Skin of body (tissue), 2 donors: ENCODE measurements around the gene ANGPTL3. TPM values are rescaled to one million over a fixed set of nuclear protein-coding genes. Genes with fewer than 3 reads are reported as not detected.

Experiments
- DNase-seq: peaks from one replicate; lab custom pipeline; 2025; lab: John Stamatoyannopoulos, UW
- total RNA-seq: library from RNA; depleted of rRNA; stranded (reverse); fragments of >200 nt; gene quantifications from one replicate; pipeline ENCODE4 v1.2.3, GENCODE V29; 2014

Gene ANGPTL3
- total RNA-seq, 1 donor from 2014 or later = not detected

DNA sequence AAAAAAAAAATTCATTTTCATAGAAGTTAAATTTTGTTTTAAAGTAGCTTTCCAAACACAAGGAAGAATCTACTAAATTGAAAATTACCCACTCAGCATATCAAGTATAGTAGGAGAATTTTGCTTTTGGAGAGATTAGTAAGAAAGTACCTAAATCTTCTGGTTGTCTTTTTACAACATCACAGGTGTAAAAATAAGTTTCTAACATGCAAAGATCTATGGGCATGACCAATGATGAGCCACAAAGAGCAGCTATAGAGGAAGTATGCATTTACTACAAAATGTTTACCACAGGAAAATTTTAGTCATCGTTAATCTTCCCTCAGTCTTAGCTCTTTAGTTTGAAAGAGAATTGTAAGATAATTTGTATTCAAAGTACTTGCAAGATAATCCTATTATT is 28.1 kb downstream of the ANGPTL3 start:
- DNase-seq = no peak

DNA sequence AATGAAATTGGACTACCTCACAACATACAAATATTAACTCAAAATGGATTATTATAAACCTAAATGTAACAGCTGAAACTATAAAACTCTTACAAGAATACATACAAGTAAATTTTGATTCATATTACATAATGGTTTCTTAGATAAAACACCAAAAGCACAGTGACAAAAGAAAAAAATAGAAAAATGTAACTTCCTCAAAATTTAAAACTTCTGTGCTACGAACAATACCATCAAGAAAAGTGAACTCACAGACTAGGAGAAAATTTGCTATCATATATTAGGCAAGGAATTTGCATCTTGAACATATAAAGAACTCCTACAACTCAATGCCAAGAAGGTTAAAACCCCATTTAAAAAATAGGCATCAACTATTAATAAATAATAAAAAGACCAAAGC is 31.2 kb downstream of the ANGPTL3 start:
- DNase-seq = no peak

DNA sequence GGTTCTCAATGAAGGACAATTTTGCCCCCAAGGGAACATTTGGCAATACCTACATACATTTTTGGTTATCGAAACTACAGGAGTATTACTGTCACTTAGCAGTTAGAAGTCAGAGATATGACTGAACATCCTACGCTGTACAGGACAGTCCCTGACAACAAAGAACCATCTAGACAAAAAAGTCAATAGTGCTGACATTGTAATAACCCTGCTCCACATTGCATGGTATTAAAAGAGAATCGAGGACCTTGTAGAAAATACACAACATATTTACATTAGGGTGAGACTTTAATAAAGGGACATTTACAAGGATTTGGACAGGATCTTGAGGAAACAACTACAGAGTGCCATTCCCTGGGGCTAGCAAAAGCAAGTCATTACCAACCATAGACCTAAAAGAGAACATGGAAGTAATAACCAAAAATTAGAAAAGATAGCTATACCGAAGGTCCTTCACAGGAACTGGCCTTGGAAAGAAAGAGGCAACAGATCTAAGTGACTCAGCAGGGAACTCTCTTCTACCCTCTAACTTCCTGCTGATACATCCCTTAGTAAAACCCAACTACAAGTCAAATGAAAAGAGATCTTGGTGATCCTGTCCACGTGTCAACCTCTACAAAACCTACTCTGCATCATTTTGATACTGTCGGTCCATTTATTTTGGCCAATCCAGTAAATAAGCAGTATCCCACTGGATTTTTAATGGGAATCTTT is 40.2 kb downstream of the ANGPTL3 start:
- DNase-seq = no peak

DNA sequence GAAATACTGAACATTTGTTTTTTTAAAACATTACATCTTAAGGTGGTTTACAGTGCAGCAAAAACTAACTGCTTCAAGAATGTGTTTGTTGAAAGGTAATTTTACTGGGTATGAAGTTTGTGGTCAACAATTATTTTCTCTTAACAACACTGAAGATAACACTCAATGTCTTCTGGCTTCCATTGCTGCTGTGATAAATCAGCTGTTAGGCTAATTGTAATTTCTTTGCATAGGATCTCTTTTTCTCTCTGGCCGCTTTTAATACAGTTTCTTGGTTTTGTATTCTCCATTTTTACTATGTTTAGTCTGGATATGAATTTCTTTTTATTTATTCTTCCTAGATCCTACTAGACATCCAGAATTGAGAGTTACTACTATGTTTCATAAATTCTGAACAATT is 46.0 kb downstream of the ANGPTL3 start:
- DNase-seq = no peak

DNA sequence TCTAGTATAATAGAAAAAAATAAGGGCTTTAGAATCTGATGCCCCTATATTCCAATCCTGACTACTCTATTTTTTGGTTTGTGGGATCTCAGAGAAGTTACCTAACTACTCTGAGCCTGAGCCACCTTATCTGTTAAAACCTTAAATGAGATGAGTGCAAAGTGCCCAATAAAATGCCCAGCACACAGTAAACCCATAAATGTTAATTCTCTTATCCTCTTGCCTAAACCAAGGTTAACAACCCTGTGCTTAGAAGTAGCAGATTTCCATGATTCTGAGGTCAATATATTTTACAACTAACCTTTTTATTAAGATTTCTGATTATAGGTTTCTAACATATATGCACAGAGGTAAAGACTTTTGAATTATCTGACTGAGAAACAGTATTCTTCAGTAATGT is 55.1 kb downstream of the ANGPTL3 start:
- DNase-seq = no peak

DNA sequence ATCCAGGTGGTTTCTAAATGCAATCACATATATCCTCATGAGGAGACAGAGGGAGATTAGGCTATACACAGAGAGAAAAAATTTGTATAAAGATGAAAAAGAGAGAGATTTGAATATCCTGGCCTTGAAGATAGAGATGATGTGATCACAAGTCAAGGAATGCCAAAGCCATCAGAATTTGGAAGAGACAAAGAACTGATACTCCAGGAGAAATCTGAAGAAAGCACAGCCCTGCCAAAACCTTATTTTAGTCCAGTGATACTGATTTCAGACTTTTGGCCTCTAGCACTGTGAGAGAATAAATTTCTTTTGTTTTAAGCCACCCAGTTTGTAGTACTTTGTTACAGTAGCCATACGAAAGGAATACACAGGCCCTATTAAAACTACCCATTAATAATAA is 57.4 kb downstream of the ANGPTL3 start:
- peak; percentile 30 for DNase-seq

Other genes starting within 250 kb of the ANGPTL3 start
- 45.2 TPM for gene USP1, start 160.5 kb upstream of the ANGPTL3 start, total RNA-seq
- 99.1 TPM for gene DOCK7, start 90.9 kb downstream of the ANGPTL3 start, total RNA-seq
- gene ATG4C, start 186.6 kb downstream of the ANGPTL3 start, total RNA-seq = 11.5 TPM